Ishikawa (cell line): ENCODE results near the gene TRPC6.

Experiments
- CEBPB ChIP-seq: IDR thresholded peaks from 2 replicates; pipeline ENCODE4 v1.6.1; 2012
- CREB1 ChIP-seq: IDR thresholded peaks from 2 replicates; pipeline ENCODE4 v1.6.1; 2012; ENCODE audit warnings: low read depth
- EGR1 ChIP-seq: IDR thresholded peaks from 2 replicates; pipeline ENCODE4 v1.6.1; 2012
- EP300 ChIP-seq: IDR thresholded peaks from 2 replicates; pipeline ENCODE4 v1.6.1; 2012; ENCODE audit warnings: borderline replicate concordance
- FOXM1 ChIP-seq: IDR thresholded peaks from 2 replicates; pipeline ENCODE4 v1.6.1; 2012; ENCODE audit warnings: low read depth, borderline replicate concordance
- MAX ChIP-seq: IDR thresholded peaks from 2 replicates; pipeline ENCODE4 v1.6.1; 2012
- NFIC ChIP-seq: IDR thresholded peaks from 2 replicates; pipeline ENCODE4 v1.6.1; 2012
- RAD21 ChIP-seq: IDR thresholded peaks from 2 replicates; pipeline ENCODE4 v1.6.1; 2012; ENCODE audit warnings: low read depth
- REST ChIP-seq: IDR thresholded peaks from 2 replicates; pipeline ENCODE4 v1.6.1; 2012; ENCODE audit warnings: low read depth, mild to moderate bottlenecking
- TAF1 ChIP-seq: IDR thresholded peaks from 2 replicates; pipeline ENCODE4 v1.6.1; 2012; ENCODE audit warnings: low read depth, mild to moderate bottlenecking
- TCF12 ChIP-seq: IDR thresholded peaks from 2 replicates; pipeline ENCODE4 v1.6.1; 2012; ENCODE audit warnings: low read depth
- TEAD4 ChIP-seq: IDR thresholded peaks from 2 replicates; pipeline ENCODE4 v1.6.1; 2012
- YY1 ChIP-seq: IDR thresholded peaks from 2 replicates; pipeline ENCODE4 v1.6.1; 2012; ENCODE audit warnings: low read depth
- ZBTB7A ChIP-seq: IDR thresholded peaks from 2 replicates; pipeline ENCODE4 v1.6.1; 2012; ENCODE audit warnings: low read depth
- TF ChIP-seq, protein P1 (sequence below): IDR thresholded peaks from 2 replicates; pipeline ENCODE4 v1.6.1; 2012

The TRPC6 gene

GRCh38 chr11:101583251-101584128, at the start of gene TRPC6:
TSS of gene TRPC6 (minus strand) at chr11:101584007. CDS start at chr11:101583503, 504 bp downstream.
- TF ChIP-seq REST: no peak
- no peak for TF ChIP-seq CREB1
- no peak for TF ChIP-seq EGR1
- TF ChIP-seq TCF12: no peak
- TF ChIP-seq RAD21: no peak

GRCh38 chr11:101620026-101620425, 36.2 kb upstream of the TRPC6 start:
- no peak for TF ChIP-seq MAX
- no peak for TF ChIP-seq RAD21
- TF ChIP-seq EP300: no peak
- no peak for TF ChIP-seq NFIC
- no peak for TF ChIP-seq TCF12
- TF ChIP-seq TAF1: no peak
- no peak for TF ChIP-seq YY1
- TF ChIP-seq ZBTB7A: no peak
- no peak for TF ChIP-seq TEAD4
- TF ChIP-seq EGR1: no peak
- TF ChIP-seq REST: no peak

DNA sequence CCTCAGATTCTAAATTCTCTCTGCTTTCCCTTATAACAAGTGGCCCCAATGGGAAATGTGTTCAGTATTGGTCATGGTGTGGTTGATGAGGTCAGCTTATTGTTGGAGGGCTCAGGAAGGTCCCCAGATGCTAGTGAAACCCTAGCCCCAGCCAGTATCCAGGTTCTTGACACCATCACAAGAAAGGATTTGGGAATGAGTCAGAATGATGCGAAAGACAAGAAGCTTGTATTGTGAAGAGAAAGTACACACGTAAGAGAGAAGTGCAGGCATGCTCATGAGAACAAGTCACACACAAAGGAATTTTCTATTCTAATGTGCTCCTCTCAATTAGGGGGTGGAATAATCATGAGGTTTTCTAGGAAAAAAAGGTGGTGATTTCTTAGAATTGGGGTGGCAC, 34.9 kb upstream of the TRPC6 start:
- no peak for TF ChIP-seq ZBTB7A
- TF ChIP-seq TEAD4: no peak
- no peak for TF ChIP-seq CREB1
- no peak for TF ChIP-seq REST
- TF ChIP-seq NFIC: no peak
- TF ChIP-seq YY1: no peak
- no peak for TF ChIP-seq RAD21
- TF ChIP-seq TCF12: no peak
- TF ChIP-seq TAF1: no peak
- TF ChIP-seq EP300: no peak
- TF ChIP-seq FOXM1: no peak
- no peak for TF ChIP-seq CEBPB
- TF ChIP-seq EGR1: no peak
- no peak for TF ChIP-seq MAX
- TF ChIP-seq, protein P1, sequence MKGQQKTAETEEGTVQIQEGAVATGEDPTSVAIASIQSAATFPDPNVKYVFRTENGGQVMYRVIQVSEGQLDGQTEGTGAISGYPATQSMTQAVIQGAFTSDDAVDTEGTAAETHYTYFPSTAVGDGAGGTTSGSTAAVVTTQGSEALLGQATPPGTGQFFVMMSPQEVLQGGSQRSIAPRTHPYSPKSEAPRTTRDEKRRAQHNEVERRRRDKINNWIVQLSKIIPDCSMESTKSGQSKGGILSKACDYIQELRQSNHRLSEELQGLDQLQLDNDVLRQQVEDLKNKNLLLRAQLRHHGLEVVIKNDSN: no peak

- TF ChIP-seq REST (no peak), YY1 (no peak), CREB1 (no peak), CEBPB (no peak), MAX (no peak), ZBTB7A (no peak), EGR1 (no peak), EP300 (no peak), TAF1 (no peak), NFIC (no peak), TCF12 (no peak), FOXM1 (no peak), RAD21 (no peak)
Measured at GRCh38 chr11:101617735-101618332, 34.0 kb upstream of the TRPC6 start.
